Measurements from ENCODE around the gene SCFD2.
A peak's percentile ranks its signal among the peaks of the same experiment; 100 is the strongest.

SCFD2 gene

GRCh38 chr4:52939325-52939724 lies 426.5 kb downstream of the SCFD2 start:
- no peak for DNase-seq
- in situ Hi-C loops (cut with MboI; ENCODE audit: low pct_unique_long_range_greater_than_20kb, low sequenced_read_pairs): no loop called here

- in situ Hi-C loops (cut with MboI; ENCODE audit: low pct_unique_long_range_greater_than_20kb, low sequenced_read_pairs): no loop called here
Measured at GRCh38 chr4:52937829-52938228, 428.0 kb downstream of the SCFD2 start.

GRCh38 chr4:52936729-52937128 lies 429.1 kb downstream of the SCFD2 start:
- in situ Hi-C loops (cut with MboI; ENCODE audit: low pct_unique_long_range_greater_than_20kb, low sequenced_read_pairs): no loop called here

More at GRCh38 chr4:52937829-52938228, 428.0 kb downstream of the SCFD2 start:
- DNase-seq: no peak

GRCh38 chr4:52935317-52935716 lies 430.5 kb downstream of the SCFD2 start:
- no peak for DNase-seq
- in situ Hi-C loops (cut with MboI; ENCODE audit: low pct_unique_long_range_greater_than_20kb, low sequenced_read_pairs): no loop called here

More at GRCh38 chr4:52936729-52937128, 429.1 kb downstream of the SCFD2 start:
- DNase-seq: no peak

GRCh38 chr4:52933738-52934137 lies 432.1 kb downstream of the SCFD2 start:
- in situ Hi-C loops (cut with MboI; ENCODE audit: low pct_unique_long_range_greater_than_20kb, low sequenced_read_pairs): no loop called here
- DNase-seq: no peak

GRCh38 chr4:52932591-52933470 lies 433.0 kb downstream of the SCFD2 start:
- no peak for DNase-seq
- in situ Hi-C loops (cut with MboI; ENCODE audit: low pct_unique_long_range_greater_than_20kb, low sequenced_read_pairs): no loop called here

GRCh38 chr4:52931243-52931642 lies 434.6 kb downstream of the SCFD2 start:
- in situ Hi-C loops (cut with MboI; ENCODE audit: low pct_unique_long_range_greater_than_20kb, low sequenced_read_pairs): no loop called here
- DNase-seq: no peak

GRCh38 chr4:52926196-52926974 lies 439.5 kb downstream of the SCFD2 start:
- in situ Hi-C loops (cut with MboI; ENCODE audit: low pct_unique_long_range_greater_than_20kb, low sequenced_read_pairs): no loop called here
- DNase-seq: no peak

- in situ Hi-C loops (cut with MboI; ENCODE audit: low pct_unique_long_range_greater_than_20kb, low sequenced_read_pairs): no loop called here
- DNase-seq: no peak
Measured at GRCh38 chr4:52925531-52925968, 440.3 kb downstream of the SCFD2 start.

GRCh38 chr4:52919461-52919860 lies 446.4 kb downstream of the SCFD2 start:
- DNase-seq: no peak
- in situ Hi-C loops (cut with MboI; ENCODE audit: low pct_unique_long_range_greater_than_20kb, low sequenced_read_pairs): no loop called here

GRCh38 chr4:52917817-52918216 lies 448.0 kb downstream of the SCFD2 start:
- in situ Hi-C loops (cut with MboI; ENCODE audit: low pct_unique_long_range_greater_than_20kb, low sequenced_read_pairs): no loop called here
- DNase-seq: no peak

GRCh38 chr4:52915730-52916300 lies 450.0 kb downstream of the SCFD2 start:
- no peak for DNase-seq
- in situ Hi-C loops (cut with MboI; ENCODE audit: low pct_unique_long_range_greater_than_20kb, low sequenced_read_pairs): no loop called here

GRCh38 chr4:52915191-52915590 lies 450.7 kb downstream of the SCFD2 start:
- in situ Hi-C loops (cut with MboI; ENCODE audit: low pct_unique_long_range_greater_than_20kb, low sequenced_read_pairs): no loop called here
- DNase-seq: no peak

GRCh38 chr4:52914051-52914605 lies 451.7 kb downstream of the SCFD2 start:
- in situ Hi-C loops (cut with MboI; ENCODE audit: low pct_unique_long_range_greater_than_20kb, low sequenced_read_pairs): no loop called here
- DNase-seq: no peak

GRCh38 chr4:52912608-52913007 lies 453.3 kb downstream of the SCFD2 start:
- no peak for DNase-seq
- in situ Hi-C loops (cut with MboI; ENCODE audit: low pct_unique_long_range_greater_than_20kb, low sequenced_read_pairs): no loop called here

GRCh38 chr4:52911684-52912294 lies 454.1 kb downstream of the SCFD2 start:
- in situ Hi-C loops (cut with MboI; ENCODE audit: low pct_unique_long_range_greater_than_20kb, low sequenced_read_pairs): no loop called here
- DNase-seq: peak; percentile 77

GRCh38 chr4:52910115-52910514 lies 455.7 kb downstream of the SCFD2 start:
- in situ Hi-C loops (cut with MboI; ENCODE audit: low pct_unique_long_range_greater_than_20kb, low sequenced_read_pairs): no loop called here
- DNase-seq: no peak

GRCh38 chr4:52907510-52907909 lies 458.4 kb downstream of the SCFD2 start:
- no peak for DNase-seq
- in situ Hi-C loops (cut with MboI; ENCODE audit: low pct_unique_long_range_greater_than_20kb, low sequenced_read_pairs): no loop called here

- DNase-seq: no peak
- in situ Hi-C loops (cut with MboI; ENCODE audit: low pct_unique_long_range_greater_than_20kb, low sequenced_read_pairs): no loop called here
Measured at GRCh38 chr4:52904421-52904820, 461.4 kb downstream of the SCFD2 start.

Measured in KBM-7 (cell line).